Mesenchymal stem cell (in vitro differentiated cells and primary cell): ENCODE results near the gene ASCL5.
A peak's percentile ranks its signal among the peaks of the same experiment; 100 is the strongest.

Experiments
- DNase-seq: peaks from one replicate; pipeline ENCODE4 v3.0.0-alpha.2; 2013
- H2AFZ ChIP-seq: one replicate; pipeline ENCODE4 v1.6.1; 2013; ENCODE audit warnings: low read depth, mild to moderate bottlenecking, control low read depth, inconsistent platforms, low read length, moderate library complexity
- H2AK5ac ChIP-seq: 2 replicates; pipeline ENCODE4 v1.6.1; 2013; ENCODE audit warnings: low read length, moderate library complexity, mild to moderate bottlenecking, inconsistent platforms; ENCODE audit not compliant: severe bottlenecking
- H2BK120ac ChIP-seq: one replicate; pipeline ENCODE4 v1.6.1; 2013; ENCODE audit warnings: low read depth, mild to moderate bottlenecking, inconsistent platforms, low read length, moderate library complexity
- H2BK12ac ChIP-seq, 2 experiments: one replicate each; pipeline ENCODE4 v1.6.1; 2013; ENCODE audit warnings: inconsistent platforms in 2 of 2, low read length in 2 of 2, mild to moderate bottlenecking in 2 of 2, moderate library complexity in 2 of 2, control low read depth in 1 of 2
- H2BK15ac ChIP-seq: one replicate; pipeline ENCODE4 v1.6.1; 2013; ENCODE audit warnings: mild to moderate bottlenecking, low read depth, inconsistent platforms; ENCODE audit not compliant: poor library complexity, severe bottlenecking
- H2BK5ac ChIP-seq: 2 replicates; pipeline ENCODE4 v1.6.1; 2013; ENCODE audit warnings: low read depth, mild to moderate bottlenecking, low read length, control low read depth, inconsistent platforms; ENCODE audit not compliant: poor library complexity, severe bottlenecking
- H3K14ac ChIP-seq, 2 experiments: one replicate each; pipeline ENCODE4 v1.6.1; 2013; ENCODE audit warnings: inconsistent platforms in 2 of 2, low read length in 2 of 2, control low read depth in 1 of 2, mild to moderate bottlenecking in 1 of 2, moderate library complexity in 1 of 2
- H3K18ac ChIP-seq, 2 experiments: one replicate each; pipeline ENCODE4 v1.6.1; 2013; ENCODE audit warnings: inconsistent platforms in 2 of 2, low read length in 2 of 2, control low read depth in 1 of 2, low read depth in 1 of 2, mild to moderate bottlenecking in 1 of 2
- H3K23ac ChIP-seq, 2 experiments: one replicate each; pipeline ENCODE4 v1.6.1; 2013; ENCODE audit warnings: inconsistent platforms in 2 of 2, low read length in 2 of 2, mild to moderate bottlenecking in 2 of 2, moderate library complexity in 2 of 2, control low read depth in 1 of 2
- H3K27ac ChIP-seq: 2 replicates; pipeline ENCODE4 v1.5.1; 2013; ENCODE audit warnings: mild to moderate bottlenecking, moderate library complexity, low read length, control low read depth, inconsistent platforms; ENCODE audit not compliant: poor library complexity, severe bottlenecking
- H3K27me3 ChIP-seq, 2 experiments: 2 replicates each; pipeline versions ENCODE4 v1.6.1 to v1.7.0; 2013; ENCODE audit warnings: low read length in 2 of 2, mild to moderate bottlenecking in 2 of 2, moderate library complexity in 2 of 2, control low read depth in 1 of 2, inconsistent platforms in 1 of 2; ENCODE audit not compliant: control insufficient read depth in 1 of 2, insufficient read depth in 1 of 2
- H3K36me3 ChIP-seq, 2 experiments: 2 replicates each; pipeline versions ENCODE4 v1.6.1 to v1.7.0; 2013; ENCODE audit warnings: low read length in 2 of 2, control low read depth in 1 of 2, inconsistent platforms in 1 of 2, low read depth in 1 of 2, mild to moderate bottlenecking in 1 of 2; ENCODE audit not compliant: insufficient read depth in 2 of 2, control insufficient read depth in 1 of 2
- H3K4ac ChIP-seq, 2 experiments: one replicate each; pipeline ENCODE4 v1.6.1; 2013; ENCODE audit warnings: inconsistent platforms in 2 of 2, low read length in 2 of 2, mild to moderate bottlenecking in 2 of 2, moderate library complexity in 2 of 2, control low read depth in 1 of 2, low read depth in 1 of 2
- H3K4me1 ChIP-seq: 2 replicates; pipeline ENCODE4 v1.6.1; 2013; ENCODE audit warnings: low read depth, low read length, control low read depth; ENCODE audit not compliant: control insufficient read depth, insufficient read depth
- H3K4me2 ChIP-seq: 2 replicates; pipeline ENCODE4 v1.6.1; 2013; ENCODE audit warnings: low read length, mild to moderate bottlenecking, inconsistent platforms; ENCODE audit not compliant: poor library complexity, severe bottlenecking
- H3K4me3 ChIP-seq, 2 experiments: 2 replicates each; pipeline versions ENCODE4 v1.5.1 to v1.7.0; 2013; ENCODE audit warnings: low read length in 2 of 2, mild to moderate bottlenecking in 2 of 2, control low read depth in 1 of 2, low read depth in 1 of 2; ENCODE audit not compliant: insufficient read depth in 1 of 2
- H3K79me1 ChIP-seq: replicated peaks from 2 replicates; pipeline ENCODE4 v1.6.1; 2013; ENCODE audit warnings: mild to moderate bottlenecking, control low read depth, low read length, inconsistent platforms; ENCODE audit not compliant: poor library complexity, severe bottlenecking
- H3K9ac ChIP-seq: 2 replicates; pipeline ENCODE4 v1.7.0; 2013; ENCODE audit warnings: mild to moderate bottlenecking, low read length, moderate library complexity
- H3K9me3 ChIP-seq: 2 replicates; pipeline ENCODE4 v1.7.0; 2013; ENCODE audit warnings: mild to moderate bottlenecking, low read length; ENCODE audit not compliant: control insufficient read depth
- H4K8ac ChIP-seq: one replicate; pipeline ENCODE4 v1.6.1; 2013; ENCODE audit warnings: inconsistent platforms, mild to moderate bottlenecking, low read length, moderate library complexity
- H4K91ac ChIP-seq: one replicate; pipeline ENCODE4 v1.6.1; 2013; ENCODE audit warnings: mild to moderate bottlenecking, low read length, inconsistent platforms
- WGBS: methylation state at CpG from one replicate; pipeline ENCODE4 v1.1.7; 2013; ENCODE audit warnings: mixed read lengths; 5-methylcytosine and 5-hydroxymethylcytosine counted together

The ASCL5 gene

GRCh38 chr1:201113451-201114244 is 13.3 kb downstream of the ASCL5 start:
- Histone ChIP-seq H3K9ac (peak overlapping the region; percentile 81), H2AFZ (no peak overlapping the region), H3K79me1 (peaks cover 3% of the 10 kb centered on the region), H3K4me2 (peak overlapping the region; percentile 90), H3K14ac (no peak overlapping the region), H3K9me3 (no peaks in the 10 kb centered on the region), H2BK120ac (no peak overlapping the region), H3K4me1 (peaks cover 15% of the 10 kb centered on the region), H4K91ac (no peak overlapping the region), H3K27me3 (peaks cover 18 to 28% of the 10 kb centered on the region in 2 experiments), H2AK5ac (no peak overlapping the region), H4K8ac (no peak overlapping the region), H3K27ac (no peak overlapping the region), H3K4ac (no peak overlapping the region), H2BK5ac (no peak overlapping the region), H3K18ac (no peak overlapping the region), H2BK12ac (no peak overlapping the region), H3K4me3 (peak overlapping the region in 1 of 2 experiments; percentile 87), H3K36me3 (peaks cover 0 to 4% of the 10 kb centered on the region in 2 experiments), H3K23ac (no peak overlapping the region), H2BK15ac (no peak overlapping the region)
- WGBS: 31% methylated on average over 12 of the region's 17 CpGs
- DNase-seq: no peak

- no peak overlapping the region for H3K4ac ChIP-seq
- no peak for DNase-seq
- no peak overlapping the region for H3K14ac ChIP-seq
- H3K36me3 ChIP-seq: peaks cover 0 to 4% of the 10 kb centered on the region in 2 experiments
- H2BK12ac ChIP-seq: no peak overlapping the region
- peaks cover 3% of the 10 kb centered on the region for H3K79me1 ChIP-seq
- H3K4me2 ChIP-seq: no peak overlapping the region
- H3K9ac ChIP-seq: no peak overlapping the region
- peaks cover 18 to 30% of the 10 kb centered on the region in 2 experiments for H3K27me3 ChIP-seq
- no peak overlapping the region for H2AK5ac ChIP-seq
- no peak overlapping the region for H2BK5ac ChIP-seq
- H4K91ac ChIP-seq: no peak overlapping the region
- H2BK15ac ChIP-seq: no peak overlapping the region
- no peak overlapping the region for H3K23ac ChIP-seq
- H3K4me3 ChIP-seq: no peak overlapping the region
- no peak overlapping the region for H3K27ac ChIP-seq
- H2BK120ac ChIP-seq: no peak overlapping the region
- no peaks in the 10 kb centered on the region for H3K9me3 ChIP-seq
- 89% methylated on average over 3 of the region's 3 CpGs for WGBS
- H4K8ac ChIP-seq: no peak overlapping the region
- H3K18ac ChIP-seq: no peak overlapping the region
- H2AFZ ChIP-seq: no peak overlapping the region
- peaks cover 15% of the 10 kb centered on the region for H3K4me1 ChIP-seq
Observed at GRCh38 chr1:201112926-201113325, 14.1 kb downstream of the ASCL5 start.

- Histone ChIP-seq H3K27ac (no peak within 1 kb of the TSS), H3K27me3 (peaks cover 18 to 36% of the 10 kb centered on the region in 2 experiments)
Observed at GRCh38 chr1:201112173-201112731, 14.7 kb downstream of the ASCL5 start, which contains the start of gene CACNA1S. Gene CACNA1S, minus strand, starts transcription at chr1:201112426. Its CDS starts 87 bp downstream, at chr1:201112339.

GRCh38 chr1:201111672-201112071 is 15.3 kb downstream of the ASCL5 start:
- H3K4me1 ChIP-seq: peaks cover 15% of the 10 kb centered on the region
- 88% methylated on average over 3 of the region's 3 CpGs for WGBS

More at GRCh38 chr1:201112173-201112731, 14.7 kb downstream of the ASCL5 start, which contains the start of gene CACNA1S:
- Histone ChIP-seq H3K9me3 (no peaks in the 10 kb centered on the region), H3K4ac (no peak within 1 kb of the TSS), H4K8ac (no peak within 1 kb of the TSS), H2BK120ac (no peak within 1 kb of the TSS), H3K4me3 (peak within 1 kb of the TSS in 1 of 2 experiments; percentile 24), H3K79me1 (peaks cover 3% of the 10 kb centered on the region), H4K91ac (no peak within 1 kb of the TSS), H2AFZ (no peak within 1 kb of the TSS), H3K4me1 (peaks cover 15% of the 10 kb centered on the region), H2AK5ac (no peak within 1 kb of the TSS), H2BK15ac (no peak within 1 kb of the TSS), H2BK12ac (no peak within 1 kb of the TSS), H3K18ac (no peak within 1 kb of the TSS), H2BK5ac (no peak within 1 kb of the TSS), H3K14ac (no peak within 1 kb of the TSS), H3K23ac (no peak within 1 kb of the TSS), H3K9ac (no peak within 1 kb of the TSS), H3K4me2 (no peak within 1 kb of the TSS), H3K36me3 (peaks cover 0 to 4% of the 10 kb centered on the region in 2 experiments)
- DNase-seq: no peak
- WGBS: 79% methylated on average over 5 of the region's 9 CpGs

More at GRCh38 chr1:201111672-201112071, 15.3 kb downstream of the ASCL5 start:
- no peak overlapping the region for H2BK120ac ChIP-seq
- H2BK5ac ChIP-seq: no peak overlapping the region
- no peak overlapping the region for H3K4ac ChIP-seq
- no peak overlapping the region for H4K8ac ChIP-seq
- no peak overlapping the region for H3K18ac ChIP-seq
- H3K4me3 ChIP-seq: no peak overlapping the region
- no peak overlapping the region for H2BK12ac ChIP-seq
- H3K9me3 ChIP-seq: no peaks in the 10 kb centered on the region
- H3K79me1 ChIP-seq: peaks cover 3% of the 10 kb centered on the region
- H3K36me3 ChIP-seq: peaks cover 0 to 4% of the 10 kb centered on the region in 2 experiments
- DNase-seq: no peak
- no peak overlapping the region for H3K4me2 ChIP-seq
- no peak overlapping the region for H2AFZ ChIP-seq
- H2AK5ac ChIP-seq: no peak overlapping the region
- no peak overlapping the region for H4K91ac ChIP-seq
- H3K14ac ChIP-seq: no peak overlapping the region
- H3K27ac ChIP-seq: no peak overlapping the region
- H3K23ac ChIP-seq: no peak overlapping the region
- H2BK15ac ChIP-seq: no peak overlapping the region
- peaks cover 18 to 42% of the 10 kb centered on the region in 2 experiments for H3K27me3 ChIP-seq
- no peak overlapping the region for H3K9ac ChIP-seq
